Body of pancreas (tissue), 4 donors: Measurements from ENCODE around the gene CROCC2. TPM values are rescaled to one million over a fixed set of nuclear protein-coding genes. Genes with fewer than 3 reads are reported as not detected.

ENCODE experiments used
- ATAC-seq: fragments of 150-250 bp; one replicate; pipeline ENCODE4 v1.9.1; 2016
- DNase-seq, 4 donors: peaks; one replicate each; pipeline ENCODE4 v3.0.0-alpha.2; 2019
- H3K27ac ChIP-seq, 4 donors: fragments of 200-600 bp; sonication (generic); 1 replicate in 3 of 4; 2 replicates in 1 of 4; pipeline versions ENCODE4 v1.5.1 to v1.6.1; 2016 to 2019; ENCODE audit warnings: mild to moderate bottlenecking in 1 of 4, mixed read lengths in 1 of 4, moderate library complexity in 1 of 4
- H3K27me3 ChIP-seq, 2 donors: fragments of 200-600 bp; sonication (generic); one replicate each; pipeline ENCODE4 v1.6.0; 2016; ENCODE audit warnings: mild to moderate bottlenecking in 1 of 2
- H3K36me3 ChIP-seq, 2 donors: fragments of 200-600 bp; sonication (generic); replicated peaks in 1 of 2; 2 replicates each; pipeline ENCODE4 v1.5.1; 2016; ENCODE audit warnings: low read depth in 2 of 2; ENCODE audit not compliant: insufficient read depth in 1 of 2
- H3K4me1 ChIP-seq: fragments of 200-600 bp; sonication (generic); one replicate; pipeline ENCODE4 v1.6.0; 2016
- H3K4me3 ChIP-seq, 2 donors: fragments of 200-600 bp; sonication (generic); 1 replicate in 1 of 2; 2 replicates in 1 of 2; pipeline ENCODE4 v1.5.1; 2016 to 2019
- H3K9me3 ChIP-seq, 3 donors: fragments of 200-600 bp; sonication (generic); 1 replicate in 2 of 3; 2 replicates in 1 of 3; pipeline ENCODE4 v1.5.1; 2016
- CTCF ChIP-seq, 7 experiments: fragments of 450-650 bp in 4 of 7; fragments of 200-600 bp in 3 of 7; sonication (generic) in 3 of 7; IDR thresholded peaks; one replicate each; pipeline ENCODE4 v1.5.1; 2016 to 2019; ENCODE audit warnings: antibody characterized with exemption in 7 of 7
- POLR2A ChIP-seq, 3 donors: fragments of 450-650 bp; IDR thresholded peaks; one replicate each; pipeline ENCODE4 v1.6.1; 2016; ENCODE audit warnings: antibody characterized with exemption in 3 of 3, mild to moderate bottlenecking in 2 of 3
- WGBS, 2 donors: methylation state at CpG; one replicate each; pipeline ENCODE4 v1.1.5; 2017; 5-methylcytosine and 5-hydroxymethylcytosine counted together
- intact Hi-C: fragments of 100-400 bp; cut with DNase I; formaldehyde crosslinking; loops from one replicate; pipeline ENCODE4 v1.15.1; 2023
- total RNA-seq, 2 donors: library from RNA; depleted of rRNA; stranded (reverse); fragments of >200 nt; gene quantifications; one replicate each; pipeline ENCODE4 v1.1.0, GENCODE V29; 2016

Gene CROCC2
- total RNA-seq, 2 donors from 2014 or later: under 0.01 TPM; not detected in 1

DNA sequence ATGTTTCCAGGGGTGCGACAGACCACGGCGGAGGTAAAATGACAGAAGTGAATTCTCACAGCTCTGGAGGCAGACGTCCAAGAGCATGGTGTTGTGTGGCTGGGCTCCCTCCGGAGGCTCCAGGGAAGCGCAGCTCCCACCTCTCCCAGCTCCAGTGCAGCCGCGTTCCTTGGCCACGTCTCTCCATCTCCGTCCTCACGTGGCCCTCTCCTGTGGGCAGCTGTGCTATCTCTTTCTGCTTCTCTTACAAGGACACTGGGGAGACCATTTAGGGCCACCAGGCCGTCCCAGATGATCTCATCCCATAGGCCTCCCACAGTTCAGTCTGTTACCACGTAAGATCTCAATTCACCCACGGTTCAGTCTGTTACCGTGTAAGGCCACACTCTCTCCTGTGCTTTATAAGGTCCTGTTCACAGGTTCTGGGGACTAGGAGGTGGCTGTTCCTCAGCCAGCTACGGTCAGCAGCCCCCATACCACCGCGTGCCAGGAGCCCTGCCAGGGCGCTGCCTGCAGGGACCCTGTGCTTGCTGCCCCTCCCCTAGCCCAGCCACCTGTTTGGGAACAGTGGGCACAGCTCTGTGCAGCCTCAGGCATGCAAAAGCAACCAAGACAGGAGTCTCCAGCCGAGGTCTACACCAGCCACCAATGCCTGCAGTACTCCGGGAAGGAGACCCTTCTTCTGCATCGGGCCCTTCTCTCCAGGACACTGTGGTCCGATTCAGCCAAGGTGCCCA is 7.2 kb upstream of the CROCC2 start:
- Histone ChIP-seq H3K4me1 (peaks cover 15% of the 10 kb centered on the region), H3K27ac (peak overlapping the region in 1 of 4 donors; percentile 12), H3K36me3 (no peaks in the 10 kb centered on the region), H3K9me3 (no peaks in the 10 kb centered on the region), H3K27me3 (no peaks in the 10 kb centered on the region), H3K4me3 (no peak overlapping the region)
- DNase-seq (no peak), ATAC-seq (no peak)
- TF ChIP-seq POLR2A (IDR thresholded peaks at IDR 0.05) (no peak), CTCF (IDR thresholded peaks at IDR 0.05) (no peak)
- WGBS, 2 donors: 80 to 82% methylated on average over 15 to 23 of the region's 23 CpGs
- intact Hi-C loops: no loop called here

- H3K9me3 ChIP-seq: no peaks in the 10 kb centered on the region
- H3K36me3 ChIP-seq: no peaks in the 10 kb centered on the region
- DNase-seq: no peak
- no peak for TF ChIP-seq POLR2A (IDR thresholded peaks at IDR 0.05)
- no peak for TF ChIP-seq CTCF (IDR thresholded peaks at IDR 0.05)
- 83 to 90% methylated on average over 11 to 19 of the region's 19 CpGs for WGBS, 2 donors
- H3K4me3 ChIP-seq: no peak overlapping the region
- intact Hi-C loops: no loop called here
- H3K27me3 ChIP-seq: no peaks in the 10 kb centered on the region
- H3K4me1 ChIP-seq: peaks cover 15% of the 10 kb centered on the region
- no peak overlapping the region for H3K27ac ChIP-seq
- no peak for ATAC-seq
Measured at GRCh38 chr2:240899468-240899865, 6.7 kb upstream of the CROCC2 start.

DNA sequence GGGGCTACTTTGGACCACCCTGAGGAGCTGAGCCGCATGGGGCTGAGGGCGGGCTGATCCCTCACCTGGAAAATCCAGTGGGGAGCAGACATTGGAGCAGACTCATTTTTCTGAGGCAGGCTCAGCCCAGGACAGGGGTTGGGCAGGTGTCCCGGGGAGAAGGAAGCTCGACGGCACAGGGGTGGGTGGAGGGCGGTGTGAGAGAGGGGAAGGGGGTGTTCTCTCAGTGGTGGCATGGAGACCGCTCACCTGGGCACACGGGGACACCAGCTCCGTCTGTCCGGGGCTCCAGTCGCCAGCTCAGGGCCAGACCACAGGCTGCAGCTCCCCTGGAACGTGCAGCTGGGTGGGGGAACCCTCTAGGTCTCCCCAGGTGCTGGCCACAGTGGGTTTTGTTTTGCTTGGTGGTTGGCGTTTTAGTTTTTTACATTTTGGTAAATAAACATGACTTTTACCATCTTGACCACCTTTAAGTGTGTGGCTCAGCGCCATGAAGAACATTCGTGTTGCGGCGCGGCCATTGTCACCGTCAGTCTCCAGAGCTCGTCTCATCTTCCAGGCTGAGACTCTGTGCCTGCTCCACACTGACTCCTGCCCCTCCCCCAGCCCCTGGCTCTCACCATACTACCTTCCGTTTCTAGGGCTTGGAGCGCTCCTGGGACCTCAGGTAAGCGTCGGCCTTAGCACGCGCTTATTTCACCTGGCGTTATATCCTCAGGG is 5.8 kb upstream of the CROCC2 start:
- no peak overlapping the region for H3K27ac ChIP-seq
- no peaks in the 10 kb centered on the region for H3K36me3 ChIP-seq
- DNase-seq (no peak), ATAC-seq (no peak)
- H3K4me3 ChIP-seq: no peak overlapping the region
- H3K27me3 ChIP-seq: no peaks in the 10 kb centered on the region
- H3K4me1 ChIP-seq: peaks cover 19% of the 10 kb centered on the region
- WGBS, 2 donors: 87 to 91% methylated on average over 26 to 27 of the region's 27 CpGs
- intact Hi-C loops: no loop called here
- H3K9me3 ChIP-seq: no peaks in the 10 kb centered on the region
- no peak for TF ChIP-seq CTCF (IDR thresholded peaks at IDR 0.05)
- TF ChIP-seq POLR2A (IDR thresholded peaks at IDR 0.05): no peak

GRCh38 chr2:240901986-240902614 is 4.0 kb upstream of the CROCC2 start:
- intact Hi-C loops: no loop called here
- DNase-seq: no peak
- no peak overlapping the region for H3K27ac ChIP-seq

More at GRCh38 chr2:240901986-240902614, 4.0 kb upstream of the CROCC2 start:
- H3K4me3 ChIP-seq: no peak overlapping the region
- H3K9me3 ChIP-seq: no peaks in the 10 kb centered on the region
- H3K36me3 ChIP-seq: no peaks in the 10 kb centered on the region
- 73 to 80% methylated on average over 4 to 14 of the region's 14 CpGs for WGBS, 2 donors
- no peak for ATAC-seq
- peaks cover 10% of the 10 kb centered on the region for H3K4me1 ChIP-seq
- H3K27me3 ChIP-seq: no peaks in the 10 kb centered on the region
- TF ChIP-seq POLR2A (IDR thresholded peaks at IDR 0.05): no peak
- no peak for TF ChIP-seq CTCF (IDR thresholded peaks at IDR 0.05)
